HG02943 (cell line): ENCODE data around the gene SESN2.

Experiments used
- ATAC-seq: cut with Tn5 transposase; IDR thresholded peaks from one replicate; pipeline ENCODE4 v1.9.1; 2021; ENCODE audit warnings: mild to moderate bottlenecking, low read depth, moderate library complexity; ENCODE audit not compliant: unreplicated experiment

Gene SESN2

GRCh38 chr1:28282426-28283407, 23.4 kb downstream of the SESN2 start:
- no peak for ATAC-seq

GRCh38 chr1:28286111-28286510, 26.8 kb downstream of the SESN2 start:
- ATAC-seq: no peak

GRCh38 chr1:28288487-28288886, 29.2 kb downstream of the SESN2 start:
- ATAC-seq: no peak

GRCh38 chr1:28290851-28291250, 31.5 kb downstream of the SESN2 start:
- ATAC-seq: no peak

DNA sequence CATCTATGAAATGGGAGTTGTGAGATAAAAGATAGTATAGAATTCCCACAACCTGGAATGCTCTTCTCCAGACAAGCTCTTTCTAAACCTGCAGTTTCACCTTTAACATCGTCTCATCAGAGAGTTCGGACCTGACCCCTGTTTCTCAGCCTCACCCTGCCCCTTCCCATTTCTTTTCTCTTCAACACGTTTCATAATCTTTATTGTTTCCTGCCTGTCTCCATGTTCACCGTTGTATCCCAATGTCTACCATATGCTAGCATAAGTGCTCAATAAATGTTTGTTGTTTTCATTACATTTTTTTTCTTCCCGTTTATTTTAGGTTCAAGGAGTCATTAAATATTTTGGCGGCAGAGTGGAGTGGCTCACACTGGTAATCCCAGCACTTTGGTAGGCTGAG, 32.4 kb downstream of the SESN2 start:
- no peak for ATAC-seq

DNA sequence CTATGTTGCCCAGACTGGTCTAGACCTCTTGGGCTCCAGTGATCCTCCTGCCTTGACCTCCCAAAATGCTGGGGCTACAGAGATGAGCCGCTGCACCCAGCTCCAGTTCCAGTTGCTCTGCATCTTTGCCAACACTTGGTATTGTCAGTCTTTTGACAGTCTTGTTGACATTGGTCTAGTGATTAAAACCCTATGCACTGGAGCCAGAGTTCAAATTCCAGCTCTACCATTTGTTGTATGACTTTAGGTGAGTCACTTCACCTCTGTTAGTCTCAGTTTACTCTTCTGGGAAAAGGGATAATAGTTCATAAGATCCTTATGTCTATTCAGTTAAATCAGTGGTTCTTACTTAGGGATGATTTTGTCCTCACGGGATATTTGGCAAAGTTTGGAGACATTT, 36.6 kb downstream of the SESN2 start:
- no peak for ATAC-seq

GRCh38 chr1:28296401-28297261, 37.3 kb downstream of the SESN2 start:
- ATAC-seq: no peak

- ATAC-seq: no peak
Observed at GRCh38 chr1:28297826-28298225, 38.5 kb downstream of the SESN2 start.

DNA sequence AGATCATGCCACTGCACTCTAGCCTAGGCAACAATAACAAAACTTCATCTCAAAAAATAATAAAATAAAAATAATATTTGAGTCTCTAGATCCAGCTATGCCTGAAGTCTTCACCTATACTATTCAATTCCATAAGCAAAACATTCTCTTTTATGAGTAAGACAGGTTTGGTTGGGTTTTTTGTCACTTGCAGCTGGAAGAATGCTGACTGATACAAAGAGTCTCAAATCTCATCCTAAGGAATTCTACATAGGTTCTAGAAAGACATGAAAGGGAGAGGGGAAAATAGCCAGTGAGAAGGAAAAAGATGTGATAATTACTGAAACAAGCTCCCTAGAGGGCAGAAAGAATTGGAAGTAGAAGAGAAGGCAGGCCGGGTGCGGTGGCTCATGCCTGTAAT, 39.1 kb downstream of the SESN2 start:
- ATAC-seq: no peak

GRCh38 chr1:28301368-28302174, 42.3 kb downstream of the SESN2 start:
- ATAC-seq: no peak

GRCh38 chr1:28302247-28302646, 42.9 kb downstream of the SESN2 start:
- no peak for ATAC-seq

DNA sequence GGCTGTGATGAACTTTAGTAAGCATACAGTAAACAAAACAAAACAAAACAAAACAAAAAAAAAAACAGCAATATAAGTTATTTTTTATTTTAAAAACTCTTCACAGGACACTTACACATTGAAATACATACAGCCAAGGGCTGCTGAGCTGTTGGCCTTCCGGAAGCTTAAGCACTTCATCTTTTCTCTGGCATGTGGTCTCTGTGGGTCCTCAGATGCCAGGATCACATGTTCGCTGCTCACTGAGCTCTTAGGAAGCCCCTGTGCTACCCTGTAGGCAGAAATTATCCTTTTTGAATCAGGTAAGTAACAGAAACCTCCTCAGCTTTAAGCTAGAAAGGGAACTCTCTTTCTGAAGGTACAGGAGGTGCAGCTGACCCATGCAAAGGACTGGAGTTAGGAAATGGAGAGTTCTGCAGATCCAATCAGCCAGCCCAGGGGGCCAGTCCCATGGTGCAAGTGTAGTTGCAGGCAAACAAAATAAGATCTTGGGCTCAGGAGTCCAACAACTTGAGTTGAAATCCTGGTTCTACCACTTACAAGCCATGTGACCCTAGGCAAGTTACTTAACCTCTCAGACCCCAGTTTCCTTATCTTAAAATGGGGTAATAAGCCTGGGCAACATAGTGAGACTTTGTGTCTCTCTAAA, 47.1 kb downstream of the SESN2 start:
- ATAC-seq: no peak

DNA sequence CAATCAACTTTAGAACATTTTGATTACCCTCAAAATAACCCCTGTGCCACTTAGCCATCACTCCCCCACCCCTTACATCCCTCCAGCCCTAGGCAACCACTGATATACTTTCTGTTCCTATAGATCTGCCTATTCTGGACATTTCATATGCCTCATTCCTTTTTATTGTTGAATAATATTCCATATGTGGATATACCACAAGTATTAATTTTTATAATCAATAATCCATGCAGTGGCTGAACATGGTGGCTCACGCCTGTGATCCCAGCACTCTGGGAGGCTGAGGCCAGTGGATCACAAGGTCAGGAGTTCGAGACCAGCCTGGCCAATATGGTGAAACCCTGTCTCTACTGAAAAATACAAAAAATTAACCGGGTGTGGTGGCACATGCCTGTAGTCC, 49.4 kb downstream of the SESN2 start:
- no peak for ATAC-seq

- no peak for ATAC-seq
Observed at GRCh38 chr1:28309702-28310101, 50.4 kb downstream of the SESN2 start.

- ATAC-seq: no peak
Observed at GRCh38 chr1:28313702-28314546, 54.6 kb downstream of the SESN2 start.

DNA sequence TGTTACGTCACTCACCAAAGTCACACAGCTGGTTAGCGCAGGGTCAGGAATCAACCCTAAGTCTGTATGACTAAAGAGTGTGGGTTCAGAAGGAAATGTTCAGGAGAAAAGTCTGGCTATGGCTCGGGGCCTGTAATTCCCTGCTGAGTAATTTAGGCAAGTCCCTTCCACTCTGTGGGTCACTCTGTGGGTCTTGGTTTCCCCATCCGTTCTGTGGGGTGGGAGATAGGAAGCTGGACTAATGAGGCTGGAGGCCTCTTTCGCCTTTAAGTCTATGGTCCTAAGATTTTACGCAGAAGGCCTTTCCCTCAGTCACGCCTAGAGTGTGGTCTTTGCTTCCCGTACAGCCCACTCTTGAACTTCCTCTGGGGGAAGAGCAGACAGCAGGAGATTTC, 55.2 kb downstream of the SESN2 start:
- ATAC-seq: no peak

- ATAC-seq: no peak
Observed at GRCh38 chr1:28317014-28317413, 57.7 kb downstream of the SESN2 start.

- ATAC-seq: peak; percentile 75
Observed at GRCh38 chr1:28322194-28322593, 62.9 kb downstream of the SESN2 start.

GRCh38 chr1:28323720-28324119, 64.4 kb downstream of the SESN2 start:
- ATAC-seq: no peak
